ENCODE data around the gene APOA4. TPM values are rescaled to one million over a fixed set of nuclear protein-coding genes. Genes with fewer than 3 reads are reported as not detected.

Gene APOA4
- total RNA-seq, 1 experiment from 2014 or later, result not detected

DNA sequence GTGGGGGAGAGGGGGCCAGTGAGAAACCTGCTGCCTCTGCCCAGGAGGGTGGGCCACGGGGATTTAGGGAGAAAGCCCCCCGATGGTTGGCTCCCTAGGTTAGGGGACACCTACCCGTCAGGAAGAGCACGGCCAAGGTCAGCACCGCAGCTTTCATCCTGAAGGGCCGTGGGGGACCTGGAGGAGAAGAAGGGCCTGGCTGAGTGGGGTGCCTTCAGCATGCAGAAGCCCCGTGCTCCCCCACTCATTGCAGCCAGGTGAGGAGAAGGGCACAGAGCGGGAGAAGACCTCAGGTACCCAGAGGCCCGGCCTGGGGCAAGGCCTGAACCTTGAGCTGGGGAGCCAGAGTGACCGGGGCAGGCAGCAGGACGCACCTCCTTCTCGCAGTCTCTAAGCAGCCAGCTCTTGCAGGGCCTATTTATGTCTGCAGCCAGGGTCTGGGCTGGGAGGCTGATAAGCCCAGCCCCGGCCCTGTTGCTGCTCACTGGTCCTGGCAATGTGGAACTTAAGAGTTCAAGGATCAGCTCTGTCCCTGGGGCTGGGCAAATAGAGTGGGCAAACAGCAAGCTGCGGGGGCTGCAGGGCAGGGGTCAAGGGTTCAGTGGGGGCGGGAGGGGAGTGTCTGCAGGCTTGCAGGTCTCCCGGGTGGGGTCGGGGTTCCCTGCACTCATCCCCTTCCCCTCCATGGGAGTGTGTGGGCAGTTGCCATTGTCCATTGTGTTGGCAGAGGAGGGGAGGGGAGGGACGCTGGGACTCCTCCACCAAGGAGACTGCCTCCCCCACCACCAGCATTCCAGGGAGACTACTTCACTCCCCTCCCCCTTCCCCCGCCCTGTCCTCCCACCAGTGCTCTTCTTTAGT lies 14.4 kb upstream of the APOA4 start, which contains the start of gene APOA1 (continued):
- no peak for TF ChIP-seq SP1 (IDR thresholded peaks at IDR 0.05; ENCODE audit: low read depth)
- TF ChIP-seq SIN3A (IDR thresholded peaks at IDR 0.05; ENCODE audit: low read depth), result no peak
- TF ChIP-seq SRF (IDR thresholded peaks at IDR 0.05; ENCODE audit: low read depth), result no peak

DNA sequence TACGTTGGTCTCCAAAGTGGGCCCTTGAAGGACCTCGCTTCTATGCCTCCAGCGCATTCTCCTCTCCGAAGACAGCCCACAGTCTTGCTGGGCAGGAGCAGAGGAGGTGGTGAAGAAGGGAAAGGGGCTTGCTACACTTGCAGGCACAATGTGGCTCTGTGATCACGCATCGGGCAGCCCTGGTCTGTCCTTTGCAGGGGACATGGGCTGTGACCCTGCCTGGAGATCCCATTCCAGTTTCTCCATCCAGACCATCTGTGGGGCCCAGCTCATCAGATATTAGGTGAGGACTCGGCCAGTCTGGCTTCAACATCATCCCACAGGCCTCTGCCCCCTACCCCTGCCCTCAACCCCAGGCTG lies 13.5 kb upstream of the APOA4 start:
- ChIA-PET RAD21 (ENCODE audit: low non-redundant PET in 1 of 2, low total read pairs in 2 of 2, uncharacterized antibody in 2 of 2, unreplicated experiment in 2 of 2) (interaction anchor here (1.2 to 1.6 kb wide), 5 partner anchors 43 to 390 kb away, joined by 3 to 14 read pairs (median 3); partner anchors contain the start of gene APOA5 (in 1 of the 2)), POLR2A (interaction anchor here (1.2 kb wide), 1 partner anchor 45 kb away, joined by 9 read pairs; the partner anchor contains the start of gene APOA5)

More for the DNA sequence above, 13.5 kb upstream of the APOA4 start:
- no peaks in the 10 kb centered on the region for H3K9me2 ChIP-seq (ENCODE audit: insufficient read depth)
- no peaks in the 10 kb centered on the region for H4K20me1 ChIP-seq (ENCODE audit: insufficient read depth)
- peak overlapping the region; percentile 15; the same call in 1 of the 2 replicates for H3K27ac ChIP-seq (ENCODE audit: low read depth, low read length)
- H3K36me3 ChIP-seq (ENCODE audit: control insufficient read depth in 1 of 2, insufficient read depth in 2 of 2, low read length in 2 of 2), result no peaks in the 10 kb centered on the region
- no peak for TF ChIP-seq JUND (IDR thresholded peaks at IDR 0.05)
- TF ChIP-seq ATF3 (IDR thresholded peaks at IDR 0.05), result no peak
- TF ChIP-seq FOSL1 (IDR thresholded peaks at IDR 0.05; ENCODE audit: low read depth), result no peak
- TF ChIP-seq POLR2A (IDR thresholded peaks at IDR 0.05; ENCODE audit: borderline replicate concordance, extremely low read depth, insufficient read depth, insufficient read length), result no peak
- no peak for TF ChIP-seq EZH2 (IDR thresholded peaks at IDR 0.05)
- H2AFZ ChIP-seq (ENCODE audit: low read depth, low read length, poor library complexity, severe bottlenecking), result no peak overlapping the region
- intact Hi-C loops (cut with micrococcal nuclease), result loop anchor here (1.0 kb wide), 1 partner anchor 45 kb away; the partner anchor contains the start of gene APOA5
- no peak overlapping the region for H3K9ac ChIP-seq (ENCODE audit: low read length)
- ATAC-seq (no peak), DNase-seq (ENCODE audit: low read depth, low spot score) (no peak)
- no peaks in the 10 kb centered on the region for H3K79me2 ChIP-seq (ENCODE audit: insufficient read depth, low read length)
- no peaks in the 10 kb centered on the region for H3K27me3 ChIP-seq (ENCODE audit: insufficient read depth, low read length)
- no TSS peak for BruUV-seq (replicated peaks)
- no peak overlapping the region for H3K4me3 ChIP-seq (replicated peaks in 1 of 2; ENCODE audit: low read depth in 1 of 2, low read length in 2 of 2)
- no peaks in the 10 kb centered on the region for H3K9me3 ChIP-seq (ENCODE audit: control insufficient read depth in 1 of 2, insufficient read depth in 1 of 2, low read depth in 1 of 2, low read length in 2 of 2)
- H3K4me1 ChIP-seq (ENCODE audit: control insufficient read depth in 1 of 2, insufficient read depth in 2 of 2, low read length in 2 of 2), result peaks cover 8 to 15% of the 10 kb centered on the region in 2 experiments
- CTCF ChIA-PET, result interaction anchor here (0.8 to 2.9 kb wide), 11 partner anchors 14 to 342 kb away, joined by 3 to 58 read pairs (median 7); partner anchors contain the start of genes APOA5, SIDT2 and ZPR1
- H3K4me2 ChIP-seq (ENCODE audit: low read length), result peak overlapping the region; percentile 75; the same call in 1 of the 2 replicates
